GM23338 (cell line): ENCODE results near the gene CRP. TPM values are rescaled to one million over a fixed set of nuclear protein-coding genes. Genes with fewer than 3 reads are reported as not detected.

Experiments used
- ATAC-seq: fragments of 200-7000 bp; cut with Tn5 transposase; 3 replicates; pipeline ENCODE4 v1.9.1; 2020
- DNase-seq: peaks from one replicate; pipeline ENCODE4 v3.0.0-alpha.2; 2015; ENCODE audit warnings: low spot score
- H2AFZ ChIP-seq: fragments of 200-600 bp; sonication (generic); 2 replicates; pipeline ENCODE4 v1.8.0; 2016; ENCODE audit warnings: antibody characterized with exemption, mild to moderate bottlenecking, moderate library complexity
- H3F3A ChIP-seq: fragments of 200-600 bp; sonication (generic); replicated peaks from 2 replicates; pipeline ENCODE4 v1.8.0; 2017; ENCODE audit warnings: antibody characterized with exemption, mixed run types, low read depth
- H3K27ac ChIP-seq: fragments of 200-600 bp; sonication (generic); 2 replicates; pipeline ENCODE4 v1.6.1; 2016; ENCODE audit warnings: low read depth
- H3K27me3 ChIP-seq: fragments of 200-600 bp; sonication (generic); 2 replicates; pipeline ENCODE4 v1.8.0; 2016; ENCODE audit warnings: mild to moderate bottlenecking, mixed run types, moderate library complexity; ENCODE audit not compliant: insufficient read depth
- H3K36me3 ChIP-seq: fragments of 200-600 bp; sonication (generic); 2 replicates; pipeline ENCODE4 v1.8.0; 2016; ENCODE audit warnings: mild to moderate bottlenecking; ENCODE audit not compliant: insufficient read depth
- H3K4me1 ChIP-seq: fragments of 200-600 bp; sonication (generic); 2 replicates; pipeline ENCODE4 v1.8.0; 2016; ENCODE audit warnings: mild to moderate bottlenecking, moderate library complexity; ENCODE audit not compliant: insufficient read depth
- H3K4me2 ChIP-seq: fragments of 200-600 bp; sonication (generic); 2 replicates; pipeline ENCODE4 v1.7.1; 2017; ENCODE audit warnings: mixed run types
- H3K4me3 ChIP-seq: fragments of 200-600 bp; sonication (generic); 2 replicates; pipeline ENCODE4 v1.6.1; 2016; ENCODE audit warnings: mixed run types
- H3K79me2 ChIP-seq: fragments of 200-600 bp; sonication (generic); replicated peaks from 2 replicates; pipeline ENCODE4 v1.8.0; 2017; ENCODE audit warnings: mild to moderate bottlenecking; ENCODE audit not compliant: insufficient read depth
- H3K9me2 ChIP-seq: fragments of 200-600 bp; sonication (generic); 2 replicates; pipeline ENCODE4 v1.8.0; 2017; ENCODE audit not compliant: insufficient read depth
- H4K20me1 ChIP-seq: fragments of 200-600 bp; sonication (generic); replicated peaks from 2 replicates; pipeline ENCODE4 v1.8.0; 2017; ENCODE audit warnings: mild to moderate bottlenecking; ENCODE audit not compliant: insufficient read depth
- H3K27ac Mint-ChIP-seq: 2 replicates; pipeline ENCODE4 v1.8.0; 2020; ENCODE audit warnings: inconsistent platforms, mild to moderate bottlenecking, moderate library complexity, mixed read lengths
- H3K27me3 Mint-ChIP-seq: 3 replicates; pipeline ENCODE4 v1.8.0; 2022; ENCODE audit warnings: low read depth, mild to moderate bottlenecking, moderate library complexity, mixed read lengths, inconsistent platforms; ENCODE audit not compliant: insufficient read depth, poor library complexity
- H3K36me3 Mint-ChIP-seq: 3 replicates; pipeline ENCODE4 v1.8.0; 2021; ENCODE audit warnings: low read depth, mild to moderate bottlenecking, inconsistent platforms, moderate library complexity, mixed read lengths
- H3K4me1 Mint-ChIP-seq: 3 replicates; pipeline ENCODE4 v1.8.0; 2020; ENCODE audit warnings: mild to moderate bottlenecking, inconsistent platforms, mixed read lengths
- H3K4me3 Mint-ChIP-seq: 3 replicates; pipeline ENCODE4 v1.8.0; 2021; ENCODE audit warnings: moderate library complexity, mild to moderate bottlenecking, inconsistent platforms, mixed read lengths
- H3K9me3 Mint-ChIP-seq: 3 replicates; pipeline ENCODE4 v1.8.0; 2020; ENCODE audit warnings: moderate library complexity, mild to moderate bottlenecking, inconsistent platforms, mixed read lengths
- CREB1 ChIP-seq: fragments of 250-450 bp; sonication (Bioruptor Pico); IDR thresholded peaks from 2 replicates; pipeline ENCODE4 v1.5.0; 2020; ENCODE audit warnings: low read depth, mild to moderate bottlenecking, moderate library complexity
- ETS1 ChIP-seq: IDR thresholded peaks from 2 replicates; pipeline ENCODE4 v1.6.1; 2016; ENCODE audit warnings: antibody characterized with exemption
- EZH2phosphoT487 ChIP-seq: fragments of 200-600 bp; sonication (generic); IDR thresholded peaks from one replicate; pipeline ENCODE4 v1.8.1; 2018; ENCODE audit warnings: antibody characterized with exemption; ENCODE audit not compliant: unreplicated experiment
- NANOG ChIP-seq: IDR thresholded peaks from 2 replicates; pipeline ENCODE4 v1.6.1; 2016; ENCODE audit warnings: antibody characterized with exemption, borderline replicate concordance
- POLR2AphosphoS5 ChIP-seq: IDR thresholded peaks from 2 replicates; pipeline ENCODE4 v1.6.1; 2016; ENCODE audit warnings: antibody characterized with exemption, low read depth
- STAT1 ChIP-seq: IDR thresholded peaks from one replicate; pipeline ENCODE4 v1.6.1; 2016; ENCODE audit warnings: antibody characterized with exemption; ENCODE audit not compliant: unreplicated experiment
- ZNF114 ChIP-seq: fragments of 250-450 bp; sonication (Bioruptor Pico); IDR thresholded peaks from 2 replicates; pipeline ENCODE4 v1.5.0; 2020; ENCODE audit warnings: mild to moderate bottlenecking, moderate library complexity
- ZNF331 ChIP-seq: fragments of 250-450 bp; sonication (Bioruptor Pico); IDR thresholded peaks from 2 replicates; pipeline ENCODE4 v1.5.0; 2020; ENCODE audit warnings: low read depth, mild to moderate bottlenecking, moderate library complexity
- polyA plus RNA-seq: library from polyadenylated mRNA; unstranded; fragments of >200 nt; fragmentation: Nextera tagmentation; extraction: Ambion mirVana; gene quantifications from 2 replicates; pipeline ENCODE4 v1.2.1, GENCODE V29; 2016
- total RNA-seq: library from RNA; depleted of rRNA; stranded (reverse); fragments of >200 nt; shearing (Covaris generic); gene quantifications from 2 replicates; pipeline ENCODE4 v1.2.3, GENCODE V29; 2014
- TF ChIP-seq, protein P1 (sequence below): IDR thresholded peaks from one replicate; pipeline ENCODE4 v1.6.1; 2018; ENCODE audit warnings: antibody characterized with exemption; ENCODE audit not compliant: unreplicated experiment

The CRP gene
- total and polyA plus RNA-seq, 2 experiments from 2014 or later: not detected

DNA sequence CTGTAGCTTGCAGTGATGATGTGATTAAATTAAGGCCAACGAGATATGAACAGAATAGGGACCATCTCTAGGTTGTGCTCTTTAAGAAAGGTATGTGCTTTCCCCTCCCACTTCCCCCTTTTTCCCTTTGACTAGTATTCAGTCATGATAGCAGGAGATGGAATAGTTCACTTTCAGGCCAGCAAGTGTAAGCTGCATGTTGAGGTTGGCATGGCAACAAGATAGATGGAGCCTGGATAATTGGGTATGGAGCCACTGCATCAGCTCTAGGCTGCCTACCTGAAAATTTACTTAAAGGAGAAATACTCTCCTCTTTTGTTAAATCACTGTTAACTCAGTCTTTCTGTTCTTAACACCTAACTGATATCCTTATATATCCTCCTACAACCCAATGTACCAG lies 1.5 kb upstream of the CRP start:
- H3K4me3 Mint-ChIP-seq: no peak overlapping the region
- H3K36me3 Mint-ChIP-seq: peaks cover 25% of the 10 kb centered on the region
- Histone ChIP-seq H3K36me3 (peaks cover 13% of the 10 kb centered on the region; the same call in 1 of the 2 replicates), H2AFZ (no peak overlapping the region), H4K20me1 (no peaks in the 10 kb centered on the region), H3K4me1 (no peaks in the 10 kb centered on the region), H3K4me3 (no peak overlapping the region), H3K9me2 (peaks cover 7% of the 10 kb centered on the region; the same call in 1 of the 2 replicates), H3F3A (no peaks in the 10 kb centered on the region), H3K27me3 (no peaks in the 10 kb centered on the region), H3K27ac (no peak overlapping the region), H3K4me2 (no peak overlapping the region), H3K79me2 (no peaks in the 10 kb centered on the region)
- H3K27me3 Mint-ChIP-seq: peaks cover 5% of the 10 kb centered on the region
- no peak overlapping the region for H3K27ac Mint-ChIP-seq
- DNase-seq: no peak
- no peaks in the 10 kb centered on the region for H3K4me1 Mint-ChIP-seq
- no peak for ATAC-seq
- TF ChIP-seq STAT1: no peak
- peaks cover 44% of the 10 kb centered on the region for H3K9me3 Mint-ChIP-seq

DNA sequence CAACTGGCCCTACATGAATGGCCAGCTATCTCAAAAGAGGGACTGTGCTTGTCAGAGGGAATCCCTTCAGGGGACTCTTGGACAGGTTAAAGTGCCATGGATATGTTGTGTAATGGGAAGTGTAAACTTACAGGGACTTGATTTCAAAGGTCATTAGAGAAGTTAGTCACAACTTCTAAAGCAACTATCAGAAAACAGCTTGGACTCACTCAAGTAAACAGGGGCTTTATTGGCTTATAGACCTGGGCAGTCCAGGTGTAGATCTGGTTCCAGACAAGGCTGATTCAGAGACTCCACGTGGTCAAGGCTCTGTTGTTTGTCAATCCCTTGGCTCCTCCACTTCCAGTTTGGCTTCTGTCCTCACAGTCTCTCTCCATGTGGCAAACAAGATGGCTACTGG lies 2.3 kb downstream of the CRP start:
- no peak overlapping the region for H3K4me3 Mint-ChIP-seq
- peaks cover 5% of the 10 kb centered on the region; the same call in 1 of the 2 replicates for H3K9me2 ChIP-seq
- no peak overlapping the region for H2AFZ ChIP-seq
- H3K27me3 Mint-ChIP-seq: peaks cover 3% of the 10 kb centered on the region
- no peak overlapping the region for H3K27ac Mint-ChIP-seq
- no peaks in the 10 kb centered on the region for H3K79me2 ChIP-seq
- no peak overlapping the region for H3K4me3 ChIP-seq
- H3K27ac ChIP-seq: no peak overlapping the region
- no peak overlapping the region for H3K4me2 ChIP-seq
- H3K27me3 ChIP-seq: no peaks in the 10 kb centered on the region
- no peak for DNase-seq
- no peaks in the 10 kb centered on the region for H4K20me1 ChIP-seq
- H3K4me1 Mint-ChIP-seq: no peaks in the 10 kb centered on the region
- H3K36me3 ChIP-seq: no peaks in the 10 kb centered on the region
- H3F3A ChIP-seq: no peaks in the 10 kb centered on the region
- no peak for ATAC-seq
- TF ChIP-seq POLR2AphosphoS5 (no peak), CREB1 (CRISPR knock-in tag) (no peak), ZNF114 (no peak), ETS1 (no peak), STAT1 (no peak)
- no peaks in the 10 kb centered on the region; the same call in 2 of the 3 replicates for H3K36me3 Mint-ChIP-seq
- no peaks in the 10 kb centered on the region for H3K4me1 ChIP-seq
- peaks cover 7% of the 10 kb centered on the region for H3K9me3 Mint-ChIP-seq

- Mint-ChIP-seq H3K4me1 (no peaks in the 10 kb centered on the region), H3K27me3 (no peaks in the 10 kb centered on the region), H3K36me3 (no peaks in the 10 kb centered on the region), H3K9me3 (no peaks in the 10 kb centered on the region), H3K27ac (no peak overlapping the region), H3K4me3 (no peak overlapping the region)
- no peaks in the 10 kb centered on the region for H3K4me1 ChIP-seq
- no peaks in the 10 kb centered on the region for H3K36me3 ChIP-seq
- no peak overlapping the region for H3K4me3 ChIP-seq
- no peaks in the 10 kb centered on the region for H4K20me1 ChIP-seq
- no peaks in the 10 kb centered on the region for H3K79me2 ChIP-seq
- no peak overlapping the region for H3K4me2 ChIP-seq
- ATAC-seq (no peak), DNase-seq (no peak)
- no peaks in the 10 kb centered on the region for H3K27me3 ChIP-seq
- H3K9me2 ChIP-seq: peaks cover 8% of the 10 kb centered on the region; the same call in 1 of the 2 replicates
- no peaks in the 10 kb centered on the region for H3F3A ChIP-seq
- no peak overlapping the region for H2AFZ ChIP-seq
- H3K27ac ChIP-seq: no peak overlapping the region
- TF ChIP-seq NANOG: no peak
- no peak for TF ChIP-seq ZNF331 (CRISPR knock-in tag)
- TF ChIP-seq, protein P1, sequence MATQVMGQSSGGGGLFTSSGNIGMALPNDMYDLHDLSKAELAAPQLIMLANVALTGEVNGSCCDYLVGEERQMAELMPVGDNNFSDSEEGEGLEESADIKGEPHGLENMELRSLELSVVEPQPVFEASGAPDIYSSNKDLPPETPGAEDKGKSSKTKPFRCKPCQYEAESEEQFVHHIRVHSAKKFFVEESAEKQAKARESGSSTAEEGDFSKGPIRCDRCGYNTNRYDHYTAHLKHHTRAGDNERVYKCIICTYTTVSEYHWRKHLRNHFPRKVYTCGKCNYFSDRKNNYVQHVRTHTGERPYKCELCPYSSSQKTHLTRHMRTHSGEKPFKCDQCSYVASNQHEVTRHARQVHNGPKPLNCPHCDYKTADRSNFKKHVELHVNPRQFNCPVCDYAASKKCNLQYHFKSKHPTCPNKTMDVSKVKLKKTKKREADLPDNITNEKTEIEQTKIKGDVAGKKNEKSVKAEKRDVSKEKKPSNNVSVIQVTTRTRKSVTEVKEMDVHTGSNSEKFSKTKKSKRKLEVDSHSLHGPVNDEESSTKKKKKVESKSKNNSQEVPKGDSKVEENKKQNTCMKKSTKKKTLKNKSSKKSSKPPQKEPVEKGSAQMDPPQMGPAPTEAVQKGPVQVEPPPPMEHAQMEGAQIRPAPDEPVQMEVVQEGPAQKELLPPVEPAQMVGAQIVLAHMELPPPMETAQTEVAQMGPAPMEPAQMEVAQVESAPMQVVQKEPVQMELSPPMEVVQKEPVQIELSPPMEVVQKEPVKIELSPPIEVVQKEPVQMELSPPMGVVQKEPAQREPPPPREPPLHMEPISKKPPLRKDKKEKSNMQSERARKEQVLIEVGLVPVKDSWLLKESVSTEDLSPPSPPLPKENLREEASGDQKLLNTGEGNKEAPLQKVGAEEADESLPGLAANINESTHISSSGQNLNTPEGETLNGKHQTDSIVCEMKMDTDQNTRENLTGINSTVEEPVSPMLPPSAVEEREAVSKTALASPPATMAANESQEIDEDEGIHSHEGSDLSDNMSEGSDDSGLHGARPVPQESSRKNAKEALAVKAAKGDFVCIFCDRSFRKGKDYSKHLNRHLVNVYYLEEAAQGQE: no peak
- no peak for TF ChIP-seq STAT1
- TF ChIP-seq CREB1 (CRISPR knock-in tag): no peak
- TF ChIP-seq POLR2AphosphoS5: no peak
- no peak for TF ChIP-seq EZH2phosphoT487
Measured at GRCh38 chr1:159707472-159708260, 6.7 kb downstream of the CRP start.
